Spleen (tissue), 7 donors: Measurements from ENCODE around the gene RRAS2.

Experiments used
- POLR2A ChIP-seq, 3 donors: fragments of 450-650 bp; IDR thresholded peaks; one replicate each; pipeline ENCODE4 v1.5.1; 2017; ENCODE audit warnings: antibody characterized with exemption in 3 of 3, mild to moderate bottlenecking in 1 of 3
- POLR2AphosphoS5 ChIP-seq, 3 donors: sonication (generic); formaldehyde crosslinking; IDR thresholded peaks; one replicate each; pipeline ENCODE4 v1.5.1; 2017; ENCODE audit warnings: antibody characterized with exemption in 3 of 3
- TF ChIP-seq, protein P1 (sequence below), 11 experiments: fragments of 200-600 bp in 7 of 11; fragments of 450-650 bp in 4 of 11; sonication (generic) in 4 of 11; IDR thresholded peaks in 8 of 11; conservative IDR thresholded peaks in 3 of 11; 1 replicate in 7 of 11; 2 replicates in 4 of 11; pipeline versions ENCODE4 v1.4.0 to v1.8.0; 2016 to 2021; ENCODE audit warnings: antibody characterized with exemption in 11 of 11, inconsistent platforms in 4 of 11, mild to moderate bottlenecking in 1 of 11
- donor health status: DM: no; HTN: no; CAD: no; lungs with moderate emphysema.
- donor health status: DM: no; HTN: no; CAD: no.
- donor health status: DM: no; HTN: no; CAD: no.

DNA sequence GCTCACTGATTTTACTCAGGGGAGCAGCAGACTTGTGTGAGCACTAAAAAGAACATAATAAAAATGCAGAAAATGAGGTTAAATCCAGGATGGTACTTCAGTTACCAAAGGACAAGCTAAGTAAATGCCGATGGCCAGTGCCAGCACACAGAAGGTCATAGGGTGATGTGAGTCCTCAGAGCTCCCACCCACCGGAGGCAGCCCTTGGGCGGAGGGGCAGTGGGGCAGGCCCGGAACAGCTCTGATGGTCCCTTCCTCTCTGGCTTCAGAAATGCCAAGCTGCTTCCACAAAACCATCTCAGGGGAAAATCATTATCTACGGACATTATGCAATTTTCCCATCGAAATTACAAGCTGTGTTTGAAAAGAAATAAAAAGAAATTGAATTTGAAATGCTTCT, 124.5 kb downstream of the RRAS2 start:
- TF ChIP-seq, protein P1, sequence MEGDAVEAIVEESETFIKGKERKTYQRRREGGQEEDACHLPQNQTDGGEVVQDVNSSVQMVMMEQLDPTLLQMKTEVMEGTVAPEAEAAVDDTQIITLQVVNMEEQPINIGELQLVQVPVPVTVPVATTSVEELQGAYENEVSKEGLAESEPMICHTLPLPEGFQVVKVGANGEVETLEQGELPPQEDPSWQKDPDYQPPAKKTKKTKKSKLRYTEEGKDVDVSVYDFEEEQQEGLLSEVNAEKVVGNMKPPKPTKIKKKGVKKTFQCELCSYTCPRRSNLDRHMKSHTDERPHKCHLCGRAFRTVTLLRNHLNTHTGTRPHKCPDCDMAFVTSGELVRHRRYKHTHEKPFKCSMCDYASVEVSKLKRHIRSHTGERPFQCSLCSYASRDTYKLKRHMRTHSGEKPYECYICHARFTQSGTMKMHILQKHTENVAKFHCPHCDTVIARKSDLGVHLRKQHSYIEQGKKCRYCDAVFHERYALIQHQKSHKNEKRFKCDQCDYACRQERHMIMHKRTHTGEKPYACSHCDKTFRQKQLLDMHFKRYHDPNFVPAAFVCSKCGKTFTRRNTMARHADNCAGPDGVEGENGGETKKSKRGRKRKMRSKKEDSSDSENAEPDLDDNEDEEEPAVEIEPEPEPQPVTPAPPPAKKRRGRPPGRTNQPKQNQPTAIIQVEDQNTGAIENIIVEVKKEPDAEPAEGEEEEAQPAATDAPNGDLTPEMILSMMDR (IDR thresholded peaks at IDR 0.05 in 8 of 11, conservative IDR thresholded peaks at IDR 0.05 in 3 of 11) = no peak
- no peak for TF ChIP-seq POLR2A (IDR thresholded peaks at IDR 0.05)
- TF ChIP-seq POLR2AphosphoS5 (IDR thresholded peaks at IDR 0.05) = no peak
